AG09309 (cell line): ENCODE data around the gene VAV3.

ENCODE experiments used
- DNase-seq: peaks from one replicate; pipeline ENCODE4 v3.0.0-alpha.2; 2010; ENCODE audit warnings: low read depth
- H3K4me3 ChIP-seq: 2 replicates; pipeline ENCODE4 v1.5.1; 2011; ENCODE audit warnings: mild to moderate bottlenecking, low read depth, low read length, moderate library complexity; ENCODE audit not compliant: control insufficient read depth
- TF ChIP-seq, protein P1 (sequence below): IDR thresholded peaks from 2 replicates; pipeline ENCODE4 v1.5.1; 2011; ENCODE audit warnings: mild to moderate bottlenecking, low read depth, low read length, inconsistent platforms; ENCODE audit not compliant: insufficient read depth, control insufficient read depth; ENCODE audit errors: missing control alignments

Gene VAV3

DNA sequence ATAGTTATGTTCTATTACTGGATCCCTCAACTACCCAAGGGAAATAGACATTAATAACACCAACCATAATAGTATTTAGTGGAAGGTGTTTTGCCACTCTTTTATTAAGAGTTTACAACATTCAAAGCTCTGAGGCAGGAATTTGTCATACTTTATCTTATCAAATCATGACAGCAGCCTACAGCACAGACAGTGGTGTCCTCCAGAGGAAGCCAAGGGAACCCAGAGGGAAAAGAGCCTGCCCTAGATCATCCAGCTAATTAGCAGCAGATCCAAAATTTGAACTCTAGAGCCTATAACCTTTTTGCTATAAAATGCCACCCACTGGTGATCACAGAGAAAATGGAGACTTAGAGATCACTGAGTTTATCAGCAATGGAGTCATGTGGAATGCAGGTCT lies 18.2 kb downstream of the VAV3 start:
- TF ChIP-seq, protein P1, sequence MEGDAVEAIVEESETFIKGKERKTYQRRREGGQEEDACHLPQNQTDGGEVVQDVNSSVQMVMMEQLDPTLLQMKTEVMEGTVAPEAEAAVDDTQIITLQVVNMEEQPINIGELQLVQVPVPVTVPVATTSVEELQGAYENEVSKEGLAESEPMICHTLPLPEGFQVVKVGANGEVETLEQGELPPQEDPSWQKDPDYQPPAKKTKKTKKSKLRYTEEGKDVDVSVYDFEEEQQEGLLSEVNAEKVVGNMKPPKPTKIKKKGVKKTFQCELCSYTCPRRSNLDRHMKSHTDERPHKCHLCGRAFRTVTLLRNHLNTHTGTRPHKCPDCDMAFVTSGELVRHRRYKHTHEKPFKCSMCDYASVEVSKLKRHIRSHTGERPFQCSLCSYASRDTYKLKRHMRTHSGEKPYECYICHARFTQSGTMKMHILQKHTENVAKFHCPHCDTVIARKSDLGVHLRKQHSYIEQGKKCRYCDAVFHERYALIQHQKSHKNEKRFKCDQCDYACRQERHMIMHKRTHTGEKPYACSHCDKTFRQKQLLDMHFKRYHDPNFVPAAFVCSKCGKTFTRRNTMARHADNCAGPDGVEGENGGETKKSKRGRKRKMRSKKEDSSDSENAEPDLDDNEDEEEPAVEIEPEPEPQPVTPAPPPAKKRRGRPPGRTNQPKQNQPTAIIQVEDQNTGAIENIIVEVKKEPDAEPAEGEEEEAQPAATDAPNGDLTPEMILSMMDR: no peak
- DNase-seq: no peak
- no peak overlapping the region for H3K4me3 ChIP-seq

DNA sequence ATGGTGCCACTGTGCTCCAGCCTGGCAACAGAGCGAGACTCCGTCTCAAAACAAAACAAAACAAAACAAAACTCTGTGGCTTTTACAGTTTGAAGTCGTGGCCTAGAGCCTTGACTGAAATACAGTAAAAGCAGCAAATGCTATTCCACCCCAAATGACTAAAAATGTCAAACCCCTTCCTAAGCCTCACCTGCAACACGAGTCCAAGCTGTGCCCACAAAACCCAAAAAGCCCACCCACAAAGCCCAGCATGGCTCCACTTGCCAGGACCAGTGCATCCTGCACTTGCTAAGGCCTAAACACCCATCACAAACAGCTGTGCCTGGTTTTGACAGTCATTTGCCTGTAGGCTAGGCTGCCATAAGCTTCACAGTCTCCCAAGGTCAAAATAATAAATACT lies 21.3 kb downstream of the VAV3 start:
- no peak overlapping the region for H3K4me3 ChIP-seq
- TF ChIP-seq, protein P1: no peak
- no peak for DNase-seq

DNA sequence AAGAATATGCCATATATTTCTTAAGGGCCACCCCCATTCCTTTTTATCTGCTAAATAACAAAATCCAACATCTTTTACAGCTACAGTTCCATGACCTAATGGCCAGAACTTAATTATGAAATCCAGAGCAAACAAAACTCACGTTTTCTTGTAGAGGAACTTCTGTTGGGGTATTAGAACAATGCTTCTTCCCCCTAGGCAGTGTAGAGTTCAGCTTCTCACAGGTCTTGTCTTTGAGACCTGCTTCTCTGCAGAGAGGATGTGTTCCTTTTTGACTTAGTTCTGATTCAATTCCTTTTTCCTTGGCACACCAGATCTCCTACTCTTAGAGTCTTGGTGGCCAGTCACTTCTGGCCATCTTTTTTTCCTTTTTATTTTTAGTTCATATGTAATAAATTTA lies 22.2 kb downstream of the VAV3 start:
- H3K4me3 ChIP-seq: no peak overlapping the region
- TF ChIP-seq, protein P1: no peak
- no peak for DNase-seq

DNA sequence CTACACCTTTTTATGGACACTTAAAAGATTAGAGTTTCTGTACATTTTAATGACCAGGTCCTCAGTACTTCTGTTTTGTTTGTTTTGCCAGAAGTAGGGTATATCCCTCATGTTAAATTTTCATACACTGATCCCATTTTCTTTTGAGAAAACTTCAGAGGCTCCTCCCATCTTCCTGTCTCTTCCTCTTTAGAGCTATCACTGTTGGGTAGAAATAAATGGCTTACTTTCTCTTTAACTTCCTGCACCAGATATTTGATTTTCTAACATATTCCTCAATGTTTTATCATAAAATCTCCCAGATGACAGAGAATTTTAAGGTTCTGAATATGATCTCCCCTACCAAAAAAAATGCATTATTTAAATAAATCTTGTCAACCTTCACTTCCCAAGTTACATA lies 23.4 kb downstream of the VAV3 start:
- H3K4me3 ChIP-seq: no peak overlapping the region
- no peak for DNase-seq
- TF ChIP-seq, protein P1: no peak

DNA sequence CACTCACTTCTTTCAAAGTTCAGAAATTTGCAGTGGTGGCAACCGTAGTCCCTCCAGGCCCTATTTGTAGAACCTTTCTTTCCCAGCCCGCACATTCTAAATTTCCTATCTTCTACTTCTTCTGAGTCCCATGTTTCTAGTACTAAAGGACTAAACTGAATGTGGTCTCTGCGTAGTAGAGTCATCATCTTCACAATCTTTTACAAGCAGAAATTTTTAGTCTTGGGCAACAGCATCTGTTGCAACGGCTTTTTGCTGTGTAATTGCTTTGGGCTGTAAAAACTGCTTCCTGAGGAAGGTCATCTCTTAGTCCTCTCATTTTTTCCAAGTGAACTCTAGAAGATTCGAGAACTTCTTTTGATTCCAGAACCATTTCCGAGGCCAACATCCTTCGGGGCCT lies 23.9 kb downstream of the VAV3 start:
- H3K4me3 ChIP-seq: no peak overlapping the region
- DNase-seq: peak; percentile 83
- TF ChIP-seq, protein P1: no peak

DNA sequence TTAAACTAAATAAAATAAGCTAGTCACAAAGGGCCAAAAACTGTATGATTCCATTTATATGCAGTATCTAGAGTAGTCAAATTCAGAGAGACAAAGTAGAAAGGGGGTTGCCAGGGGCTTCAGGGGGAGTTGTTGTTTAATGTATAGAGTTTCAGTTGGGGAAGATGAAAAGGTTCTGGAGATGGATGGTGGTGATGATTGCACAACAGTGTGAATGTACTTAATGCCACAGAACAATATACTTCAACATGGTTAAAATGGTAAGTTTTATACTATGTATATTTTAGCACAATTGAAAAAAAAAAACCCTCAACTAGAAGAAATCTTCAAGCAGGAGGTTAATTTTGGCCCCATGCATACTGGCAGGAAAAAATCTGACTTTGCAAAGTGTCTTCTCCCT lies 24.3 kb downstream of the VAV3 start:
- TF ChIP-seq, protein P1: no peak
- H3K4me3 ChIP-seq: no peak overlapping the region
- DNase-seq: no peak

DNA sequence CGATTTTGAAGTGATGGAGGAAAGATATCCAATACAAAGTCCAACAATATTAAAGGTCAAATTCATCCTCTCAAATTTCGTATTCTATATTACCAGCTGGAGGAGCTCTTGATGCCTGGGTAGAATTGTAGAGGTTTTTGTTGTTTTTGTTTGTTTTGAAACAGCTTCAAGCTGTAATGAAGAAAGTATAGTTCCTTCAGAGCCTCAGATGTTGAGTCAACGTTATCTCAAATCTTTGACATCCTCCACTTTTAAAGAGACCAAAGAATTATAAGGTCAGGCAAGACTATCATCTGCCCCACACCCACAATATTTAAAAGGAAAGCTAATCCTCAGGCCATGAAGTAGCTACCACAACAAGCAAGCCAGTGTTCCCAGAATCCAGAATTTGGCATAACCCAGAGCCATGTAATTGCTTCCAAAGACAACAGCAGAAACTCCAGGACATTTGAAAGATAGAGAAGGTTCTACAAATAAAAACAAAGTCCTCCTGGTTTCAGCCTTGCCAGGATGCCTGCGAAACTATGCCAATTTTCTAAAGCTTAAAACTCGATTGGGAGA lies 24.9 kb downstream of the VAV3 start:
- no peak for DNase-seq
- TF ChIP-seq, protein P1: no peak
- H3K4me3 ChIP-seq: no peak overlapping the region
